KMS-11 (cell line): ENCODE measurements around the gene ERC2.

Source experiments
- H2AFZ ChIP-seq: fragments of 200-600 bp; sonication (generic); 2 replicates; pipeline ENCODE4 v1.6.1; 2016; ENCODE audit warnings: antibody characterized with exemption, mixed run types, low read depth
- H3K27ac ChIP-seq: fragments of 200-600 bp; sonication (generic); 2 replicates; pipeline ENCODE4 v1.6.1; 2016; ENCODE audit warnings: mild to moderate bottlenecking, mixed run types
- H3K27me3 ChIP-seq: fragments of 200-600 bp; sonication (generic); 2 replicates; pipeline ENCODE4 v1.6.1; 2017; ENCODE audit warnings: mild to moderate bottlenecking, low read depth, mixed run types, moderate library complexity; ENCODE audit not compliant: insufficient read depth
- H3K36me3 ChIP-seq: fragments of 200-600 bp; sonication (generic); 2 replicates; pipeline ENCODE4 v1.6.1; 2017; ENCODE audit warnings: mild to moderate bottlenecking, mixed run types; ENCODE audit not compliant: insufficient read depth
- H3K4me1 ChIP-seq: fragments of 200-600 bp; sonication (generic); 2 replicates; pipeline ENCODE4 v1.6.1; 2016; ENCODE audit warnings: mild to moderate bottlenecking, low read depth, mixed run types; ENCODE audit not compliant: poor library complexity, severe bottlenecking
- H3K4me2 ChIP-seq: fragments of 200-600 bp; sonication (generic); 2 replicates; pipeline ENCODE4 v1.7.0; 2016; ENCODE audit warnings: mild to moderate bottlenecking, mixed run types
- H3K4me3 ChIP-seq: fragments of 200-600 bp; sonication (generic); IDR thresholded peaks from 2 replicates; pipeline ENCODE4 v1.6.1; 2017; ENCODE audit warnings: low read depth, low read length, mixed read lengths; ENCODE audit not compliant: insufficient read depth
- H3K79me2 ChIP-seq: fragments of 200-600 bp; sonication (generic); 2 replicates; pipeline ENCODE4 v1.6.1; 2016; ENCODE audit warnings: low read depth, mixed run types; ENCODE audit not compliant: insufficient read depth
- H3K9ac ChIP-seq: fragments of 200-600 bp; sonication (generic); 2 replicates; pipeline ENCODE4 v1.6.1; 2016; ENCODE audit warnings: mild to moderate bottlenecking, mixed run types
- H4K20me1 ChIP-seq: fragments of 200-600 bp; sonication (generic); 2 replicates; pipeline ENCODE4 v1.6.1; 2016; ENCODE audit warnings: mild to moderate bottlenecking, mixed run types; ENCODE audit not compliant: insufficient read depth
- TF ChIP-seq, protein P1 (sequence below): fragments of 200-600 bp; sonication (generic); conservative IDR thresholded peaks from 2 replicates; pipeline ENCODE4 v1.6.1; 2017; ENCODE audit warnings: low read depth, mild to moderate bottlenecking, antibody characterized with exemption, low read length, moderate library complexity, mixed read lengths

The ERC2 gene

DNA sequence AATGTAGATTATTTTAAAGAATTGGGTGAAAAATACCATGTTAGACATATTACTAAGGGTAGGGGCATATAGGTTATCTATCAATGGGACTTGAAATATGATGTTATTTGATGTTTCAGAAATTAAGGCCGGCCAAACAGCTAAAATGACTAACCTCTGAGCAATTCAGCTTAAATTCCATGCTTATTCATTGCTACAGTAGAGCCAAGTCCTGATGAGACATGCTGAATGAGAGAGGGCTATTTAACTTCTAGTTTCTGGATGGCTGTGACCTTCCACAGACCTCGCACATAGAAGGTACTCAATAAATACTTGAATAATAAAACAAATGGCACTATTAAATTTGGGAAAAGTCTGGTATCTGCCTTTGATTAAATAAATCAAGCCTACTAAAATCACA is 805.6 kb downstream of the ERC2 start:
- H2AFZ ChIP-seq: no peak overlapping the region
- H3K36me3 ChIP-seq: no peaks in the 10 kb centered on the region
- H3K79me2 ChIP-seq: no peaks in the 10 kb centered on the region
- H3K27ac ChIP-seq: peak overlapping the region; percentile 91; the same call in 1 of the 2 replicates
- H3K4me2 ChIP-seq: peak overlapping the region; percentile 85
- peaks cover 55% of the 10 kb centered on the region for H3K4me1 ChIP-seq
- H3K4me3 ChIP-seq: no peak overlapping the region
- no peaks in the 10 kb centered on the region for H4K20me1 ChIP-seq
- no peaks in the 10 kb centered on the region for H3K27me3 ChIP-seq
- TF ChIP-seq, protein P1, sequence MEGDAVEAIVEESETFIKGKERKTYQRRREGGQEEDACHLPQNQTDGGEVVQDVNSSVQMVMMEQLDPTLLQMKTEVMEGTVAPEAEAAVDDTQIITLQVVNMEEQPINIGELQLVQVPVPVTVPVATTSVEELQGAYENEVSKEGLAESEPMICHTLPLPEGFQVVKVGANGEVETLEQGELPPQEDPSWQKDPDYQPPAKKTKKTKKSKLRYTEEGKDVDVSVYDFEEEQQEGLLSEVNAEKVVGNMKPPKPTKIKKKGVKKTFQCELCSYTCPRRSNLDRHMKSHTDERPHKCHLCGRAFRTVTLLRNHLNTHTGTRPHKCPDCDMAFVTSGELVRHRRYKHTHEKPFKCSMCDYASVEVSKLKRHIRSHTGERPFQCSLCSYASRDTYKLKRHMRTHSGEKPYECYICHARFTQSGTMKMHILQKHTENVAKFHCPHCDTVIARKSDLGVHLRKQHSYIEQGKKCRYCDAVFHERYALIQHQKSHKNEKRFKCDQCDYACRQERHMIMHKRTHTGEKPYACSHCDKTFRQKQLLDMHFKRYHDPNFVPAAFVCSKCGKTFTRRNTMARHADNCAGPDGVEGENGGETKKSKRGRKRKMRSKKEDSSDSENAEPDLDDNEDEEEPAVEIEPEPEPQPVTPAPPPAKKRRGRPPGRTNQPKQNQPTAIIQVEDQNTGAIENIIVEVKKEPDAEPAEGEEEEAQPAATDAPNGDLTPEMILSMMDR: no peak
- no peak overlapping the region for H3K9ac ChIP-seq

DNA sequence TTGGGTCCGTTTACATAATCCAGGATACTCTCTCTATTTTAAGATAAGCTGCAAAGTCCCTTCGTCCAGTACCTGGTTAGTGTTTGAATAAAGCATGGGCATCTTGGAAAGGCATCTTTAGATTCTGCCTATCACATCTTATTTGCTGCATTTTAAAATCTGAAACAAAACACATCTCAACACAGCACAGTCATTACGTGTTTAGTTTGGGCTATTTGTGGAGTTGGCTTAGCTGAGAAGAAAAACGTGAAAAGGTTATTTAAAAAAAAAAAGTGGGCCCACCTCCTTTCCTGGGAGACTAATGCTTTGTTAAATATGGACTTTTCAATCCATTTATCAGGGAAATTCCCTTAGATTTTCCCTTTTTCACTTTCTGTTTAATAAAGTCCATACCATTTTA is 806.7 kb downstream of the ERC2 start:
- H3K27ac ChIP-seq: peak overlapping the region; percentile 91
- TF ChIP-seq, protein P1: no peak
- H2AFZ ChIP-seq: no peak overlapping the region

DNA sequence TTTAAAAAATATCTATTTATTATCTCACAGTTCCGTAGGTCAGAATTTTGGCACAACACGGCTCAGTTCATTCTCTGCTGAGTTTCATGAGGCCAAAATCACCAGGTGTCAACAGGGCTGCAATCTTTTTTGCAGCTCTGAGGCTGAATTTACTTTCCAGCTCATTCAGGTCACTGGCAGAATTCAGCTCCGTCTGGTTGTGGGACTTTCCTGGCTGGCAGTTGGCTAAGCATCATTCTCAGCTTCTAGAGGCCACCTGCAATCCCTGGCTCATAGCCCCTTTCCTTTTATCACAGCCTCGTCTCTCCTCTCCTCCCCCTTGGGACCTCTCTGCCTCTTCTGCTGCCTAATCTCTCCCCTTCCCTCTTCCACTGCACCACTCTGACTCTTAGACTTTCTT is 807.1 kb downstream of the ERC2 start:
- Histone ChIP-seq H3K4me3 (no peak overlapping the region), H3K4me2 (peak overlapping the region; percentile 85), H3K4me1 (peaks cover 63% of the 10 kb centered on the region), H3K36me3 (no peaks in the 10 kb centered on the region), H2AFZ (no peak overlapping the region), H3K79me2 (no peaks in the 10 kb centered on the region), H3K27ac (peak overlapping the region; percentile 91), H3K27me3 (no peaks in the 10 kb centered on the region), H4K20me1 (no peaks in the 10 kb centered on the region), H3K9ac (peak overlapping the region; percentile 31; the same call in 1 of the 2 replicates)
- TF ChIP-seq, protein P1: no peak

More for the DNA sequence above, 806.7 kb downstream of the ERC2 start:
- Histone ChIP-seq H3K4me3 (no peak overlapping the region), H3K4me2 (peak overlapping the region; percentile 85), H3K79me2 (no peaks in the 10 kb centered on the region), H3K4me1 (peaks cover 63% of the 10 kb centered on the region), H3K27me3 (no peaks in the 10 kb centered on the region), H3K9ac (peak overlapping the region; percentile 31; the same call in 1 of the 2 replicates), H4K20me1 (no peaks in the 10 kb centered on the region), H3K36me3 (no peaks in the 10 kb centered on the region)

DNA sequence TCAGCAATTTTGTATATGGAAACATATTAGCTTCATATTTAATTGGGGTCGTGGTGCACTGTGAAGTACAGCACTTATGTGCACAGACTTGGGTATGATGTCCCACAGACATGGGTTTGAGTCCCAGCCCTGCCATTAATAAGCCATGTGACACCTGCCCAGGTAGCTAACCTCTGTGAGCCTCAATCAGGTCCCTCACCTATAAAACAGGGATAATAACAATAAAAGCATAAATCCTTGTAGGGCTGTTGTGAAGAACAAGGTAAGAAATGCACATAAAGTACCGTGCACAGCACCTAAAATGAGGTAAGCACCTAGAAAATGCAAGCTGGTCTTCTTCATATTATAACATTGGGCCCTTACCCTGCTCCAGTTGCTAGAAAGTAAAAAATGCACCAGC is 807.6 kb downstream of the ERC2 start:
- TF ChIP-seq, protein P1: no peak
- H3K4me3 ChIP-seq: no peak overlapping the region
- no peaks in the 10 kb centered on the region for H3K27me3 ChIP-seq
- peak overlapping the region; percentile 57 for H3K4me2 ChIP-seq
- no peaks in the 10 kb centered on the region for H3K79me2 ChIP-seq
- H2AFZ ChIP-seq: no peak overlapping the region
- H3K4me1 ChIP-seq: peaks cover 67% of the 10 kb centered on the region
- peak overlapping the region; percentile 22; the same call in 1 of the 2 replicates for H3K9ac ChIP-seq
- H3K27ac ChIP-seq: peak overlapping the region; percentile 91
- no peaks in the 10 kb centered on the region for H3K36me3 ChIP-seq
- H4K20me1 ChIP-seq: no peaks in the 10 kb centered on the region
